Measurements from ENCODE around the gene PHLDB1.
"Not testable (repeated sequence)": the region's sequence is repeated elsewhere in the genome, so short reads cannot be mapped to it uniquely, and the experiment has no call there.

PHLDB1 gene

DNA sequence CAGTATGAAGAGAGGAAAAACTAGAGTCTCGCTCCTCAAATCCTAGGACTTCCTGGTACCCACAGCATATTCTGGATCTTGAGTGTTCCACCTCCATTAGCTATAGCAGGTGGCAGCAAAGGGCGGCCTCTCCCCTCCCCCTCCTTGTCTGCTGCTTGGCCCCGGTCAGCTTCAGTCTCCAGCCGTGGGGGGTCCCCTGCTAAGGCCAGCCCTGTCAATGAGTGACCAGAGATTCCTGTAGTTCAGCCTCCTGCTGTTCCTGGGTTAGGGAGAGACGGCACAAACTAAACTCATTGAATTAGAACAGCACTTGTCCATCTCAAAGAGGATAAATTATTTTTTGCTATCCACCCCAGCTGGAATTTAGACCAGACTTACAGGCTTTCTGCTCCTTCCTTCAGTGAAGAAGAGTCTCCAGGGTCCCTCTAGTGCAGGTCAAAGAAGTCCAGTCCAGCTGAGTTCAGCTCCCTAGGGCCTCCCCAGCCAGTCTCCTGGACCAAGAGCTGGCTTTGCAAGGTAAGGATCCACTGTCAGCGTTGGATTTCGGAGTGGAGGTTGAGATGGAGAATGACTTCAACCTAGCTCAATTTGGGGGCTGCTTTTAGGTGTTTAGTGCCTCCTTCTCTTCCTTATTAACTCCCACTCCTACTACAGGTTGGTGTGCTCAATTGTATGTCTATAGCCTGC, 1.1 kb upstream of the PHLDB1 start:
- DNase-seq: no peak

- DNase-seq: no peak
Measured at GRCh38 chr11:118606844-118607228, 579 bp upstream of the PHLDB1 start.

GRCh38 chr11:118608360-118609227, 1.2 kb downstream of the PHLDB1 start:
- peak; percentile 49 for DNase-seq

DNA sequence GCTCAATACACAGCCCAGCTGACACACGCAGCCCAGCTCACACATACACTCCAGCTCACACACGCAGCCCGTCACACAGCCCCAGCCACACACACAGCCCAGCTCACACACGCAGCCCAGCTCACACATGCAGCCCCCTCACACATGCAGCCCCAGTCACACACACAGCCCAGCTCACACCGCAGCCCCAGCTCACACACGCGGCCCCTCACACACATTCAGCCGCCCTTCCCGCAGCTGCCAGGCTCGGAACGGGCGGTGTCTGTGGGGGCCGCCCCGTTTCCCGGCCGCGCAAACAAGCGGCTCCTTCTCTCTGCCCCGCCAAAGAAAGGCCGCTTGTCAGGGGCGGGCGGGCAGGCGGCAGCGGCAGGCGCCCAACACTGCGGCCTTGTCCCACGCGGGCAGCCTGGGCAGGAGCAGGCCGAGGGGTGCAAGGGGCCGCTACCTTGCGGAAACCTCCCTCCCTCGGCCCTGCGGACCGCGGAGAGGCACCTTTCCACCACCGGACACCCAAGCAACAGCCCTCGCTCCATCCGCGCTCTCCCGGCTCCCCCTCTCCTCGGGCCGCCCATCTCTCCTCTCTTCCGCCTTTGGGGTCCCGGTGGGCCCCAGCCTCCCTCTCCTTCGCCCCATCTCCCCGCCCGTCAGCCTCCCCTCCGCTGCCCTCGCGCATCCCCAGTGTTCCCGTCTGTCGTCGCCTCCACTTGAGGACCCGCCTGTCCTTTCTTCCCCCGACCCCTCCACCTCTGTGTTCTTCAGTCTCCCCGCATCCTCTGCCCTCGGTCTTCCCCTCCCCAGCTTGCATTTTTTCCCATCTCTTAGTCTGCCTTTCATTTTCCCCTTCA, 2.2 kb downstream of the PHLDB1 start:
- no peak for DNase-seq

GRCh38 chr11:118610225-118610772, 2.9 kb downstream of the PHLDB1 start:
- DNase-seq: no peak

- DNase-seq: peak; percentile 65
Measured at GRCh38 chr11:118610773-118611432, 3.5 kb downstream of the PHLDB1 start.

DNA sequence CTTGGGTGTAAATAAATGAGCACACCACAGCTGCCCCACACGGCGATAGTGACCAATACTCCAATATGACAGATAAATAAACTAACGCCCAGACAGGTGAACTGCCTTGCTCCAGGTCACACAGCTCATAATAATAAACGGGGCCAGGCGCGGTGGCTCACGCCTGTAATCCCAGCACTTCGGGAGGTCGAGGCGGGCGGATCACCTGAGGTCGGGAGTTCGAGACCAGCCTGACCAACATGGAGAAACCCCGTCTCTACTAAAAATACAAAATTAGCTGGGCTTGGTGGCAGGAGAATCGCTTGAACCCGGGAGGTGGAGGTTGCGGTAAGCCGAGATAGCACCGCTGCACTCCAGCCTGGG, 4.0 kb downstream of the PHLDB1 start:
- not testable (repeated sequence) for DNase-seq

- no peak for DNase-seq
Measured at GRCh38 chr11:118612378-118612777, 5.0 kb downstream of the PHLDB1 start.

DNA sequence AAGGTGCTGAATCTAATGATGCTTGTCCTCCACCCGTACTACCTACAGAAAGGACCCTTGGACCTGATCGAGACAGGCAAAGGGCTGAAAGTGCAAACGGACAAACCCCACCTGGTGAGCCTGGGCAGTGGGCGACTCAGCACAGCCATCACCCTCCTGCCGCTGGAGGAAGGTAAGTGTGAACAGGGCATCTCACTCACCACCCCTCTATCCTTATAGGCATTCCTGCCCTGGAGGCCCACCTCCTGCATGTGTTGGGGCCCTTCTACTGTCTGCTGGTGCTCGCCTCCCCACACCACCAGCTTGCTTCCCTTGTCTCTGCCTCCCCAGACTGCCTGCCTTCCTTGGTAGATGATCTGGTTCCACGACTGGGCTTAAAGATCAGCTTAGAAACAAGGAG, 7.1 kb downstream of the PHLDB1 start:
- DNase-seq: no peak

DNA sequence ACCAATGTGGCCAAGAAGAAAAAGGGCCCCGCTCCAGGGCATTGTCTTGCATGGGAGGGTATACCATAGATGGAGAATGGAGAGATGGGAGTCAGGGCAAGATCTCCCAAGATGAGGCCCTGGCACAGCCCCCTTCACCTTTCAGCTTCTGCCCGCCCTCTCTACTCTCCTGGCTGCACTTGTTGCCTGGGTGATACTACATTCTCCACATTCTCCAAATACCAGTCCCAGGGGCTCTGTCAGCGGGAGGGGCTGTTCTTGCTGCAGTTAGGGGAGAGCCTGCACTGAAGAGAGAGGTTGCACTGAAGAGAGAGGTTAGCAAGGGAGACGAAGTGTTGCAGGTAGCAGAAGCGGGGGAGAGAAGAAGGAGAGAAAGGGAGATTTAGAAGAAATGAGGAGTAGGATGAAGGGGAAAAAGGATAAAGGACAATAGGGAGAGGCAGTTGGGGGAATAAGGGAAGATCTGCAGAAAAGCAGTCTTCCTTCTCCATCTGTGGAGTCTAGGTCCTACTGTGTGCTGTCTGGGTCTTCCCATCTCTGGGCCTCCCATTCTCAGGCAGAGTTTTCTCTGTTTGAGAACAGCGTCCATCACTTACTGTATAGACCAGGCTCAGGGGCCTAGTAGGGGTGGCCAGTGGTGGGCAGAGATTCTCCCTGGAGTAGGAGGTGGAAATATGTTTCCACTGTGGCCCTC, 8.0 kb downstream of the PHLDB1 start:
- no peak for DNase-seq

DNA sequence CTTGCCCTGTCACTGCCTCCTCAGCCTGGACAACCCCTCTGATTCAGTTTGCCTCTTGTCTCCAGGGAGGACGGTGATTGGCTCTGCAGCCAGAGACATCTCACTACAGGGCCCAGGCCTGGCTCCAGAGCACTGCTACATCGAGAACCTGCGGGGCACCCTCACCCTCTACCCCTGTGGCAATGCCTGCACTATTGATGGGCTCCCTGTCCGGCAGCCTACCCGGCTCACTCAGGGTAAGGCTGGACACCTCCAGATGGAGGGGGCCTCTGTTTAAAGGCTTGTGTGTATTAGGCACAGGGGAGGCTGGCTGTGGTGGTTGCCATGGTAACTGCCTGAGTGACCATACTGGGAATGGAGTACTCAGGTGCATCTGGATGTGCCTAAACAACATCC, 8.6 kb downstream of the PHLDB1 start:
- DNase-seq: peak; percentile 5

DNA sequence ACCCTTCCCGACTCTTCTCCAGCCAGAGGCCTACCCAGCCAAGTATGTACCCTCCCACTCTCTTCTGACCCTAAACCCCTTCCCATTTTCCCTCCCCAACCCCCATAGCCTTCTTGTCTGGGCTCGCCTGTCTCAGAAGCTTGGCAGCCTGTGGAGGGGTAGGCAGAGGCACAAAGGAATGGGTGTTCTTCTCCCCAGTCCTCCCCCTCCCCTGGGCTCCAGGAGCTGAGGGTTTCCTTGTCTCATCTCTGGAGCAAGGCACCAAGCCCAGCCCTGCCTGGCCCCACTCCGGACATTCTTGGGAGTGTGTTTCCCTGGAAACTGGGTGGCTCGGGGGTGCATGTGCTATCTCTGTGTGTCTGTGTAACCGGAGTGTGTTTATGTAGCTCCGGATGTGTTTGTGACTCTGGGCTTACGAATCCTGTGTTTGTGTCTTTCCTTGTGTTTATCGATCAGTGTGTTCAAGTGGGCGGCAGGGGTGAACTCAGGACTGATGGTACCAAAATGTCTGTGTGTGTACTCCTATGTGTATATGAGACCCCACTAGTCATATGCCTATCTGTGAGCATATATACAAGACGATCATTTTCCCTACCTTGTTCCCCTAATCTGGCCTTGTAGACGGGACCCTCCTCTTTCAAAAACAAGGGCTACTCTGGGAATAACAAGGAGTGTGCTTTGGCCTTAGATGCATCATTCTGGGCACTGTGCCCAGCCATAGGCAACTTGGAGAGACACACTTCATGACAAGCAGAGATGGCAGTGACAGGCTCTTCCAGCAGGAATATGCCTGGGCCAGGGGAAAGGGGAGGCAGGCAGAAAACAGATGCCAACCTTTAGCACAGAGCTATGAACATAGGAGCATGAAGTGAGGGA, 10.9 kb downstream of the PHLDB1 start:
- no peak for DNase-seq

DNA sequence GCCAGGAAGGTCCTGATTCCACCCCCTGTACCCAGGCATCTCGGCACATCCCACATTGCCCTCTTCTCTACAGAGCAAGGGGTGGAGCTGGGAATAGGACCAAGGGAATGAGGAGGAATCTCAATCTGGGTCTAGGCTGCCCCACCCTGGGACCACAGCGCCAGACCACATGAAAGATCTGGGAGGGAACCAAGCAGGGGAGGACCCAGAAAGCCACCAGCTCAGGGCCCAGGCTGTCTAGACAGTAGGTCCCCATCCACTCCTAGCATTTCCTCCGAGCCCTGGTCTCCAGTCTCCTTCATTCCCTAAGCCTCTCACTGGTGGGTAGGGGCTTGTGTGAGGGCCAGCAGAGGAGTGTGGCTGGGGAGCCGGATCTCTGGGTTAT, 11.6 kb downstream of the PHLDB1 start:
- DNase-seq: no peak

GRCh38 chr11:118619444-118620197, 12.2 kb downstream of the PHLDB1 start:
- no peak for DNase-seq

- DNase-seq: no peak
Measured at GRCh38 chr11:118620529-118621070, 13.2 kb downstream of the PHLDB1 start.

DNA sequence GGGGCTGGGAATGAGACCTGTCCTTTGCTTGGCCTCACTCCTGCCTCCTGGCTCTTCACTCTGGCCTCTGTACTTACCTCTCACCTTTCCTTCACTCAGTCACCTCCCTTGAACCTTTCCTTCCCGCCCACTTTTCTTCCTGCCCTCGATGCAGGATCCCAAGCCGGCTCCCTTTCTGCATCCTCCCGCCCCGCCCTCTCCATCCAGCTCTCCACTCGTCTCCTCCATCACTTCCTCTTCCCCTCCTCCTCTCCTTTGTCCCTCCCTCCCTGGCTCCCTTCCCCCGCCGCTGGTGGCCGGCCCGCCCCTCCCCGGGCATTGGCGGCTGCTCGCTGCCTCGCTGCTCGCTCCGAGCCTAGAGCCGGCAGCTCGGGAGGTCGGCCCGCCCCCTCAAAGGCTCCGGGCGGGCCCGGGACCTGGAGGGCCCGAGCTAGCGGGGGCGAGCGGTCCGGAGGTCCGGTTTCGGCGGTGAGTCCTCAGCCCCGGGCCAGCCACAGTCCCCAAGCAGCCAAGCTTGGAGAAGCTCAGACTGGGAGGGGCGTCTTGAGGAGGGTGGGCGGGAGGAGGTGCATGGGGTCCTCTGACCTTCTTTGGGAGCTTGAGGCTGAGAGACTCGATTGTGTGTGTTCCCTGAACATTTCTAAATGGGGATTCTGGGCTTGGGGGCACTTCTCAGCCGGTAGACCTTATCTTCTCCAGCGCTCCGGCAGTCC, 13.8 kb downstream of the PHLDB1 start:
- DNase-seq: peak; percentile 92

GRCh38 chr11:118621784-118622375, 14.5 kb downstream of the PHLDB1 start:
- DNase-seq: no peak

DNA sequence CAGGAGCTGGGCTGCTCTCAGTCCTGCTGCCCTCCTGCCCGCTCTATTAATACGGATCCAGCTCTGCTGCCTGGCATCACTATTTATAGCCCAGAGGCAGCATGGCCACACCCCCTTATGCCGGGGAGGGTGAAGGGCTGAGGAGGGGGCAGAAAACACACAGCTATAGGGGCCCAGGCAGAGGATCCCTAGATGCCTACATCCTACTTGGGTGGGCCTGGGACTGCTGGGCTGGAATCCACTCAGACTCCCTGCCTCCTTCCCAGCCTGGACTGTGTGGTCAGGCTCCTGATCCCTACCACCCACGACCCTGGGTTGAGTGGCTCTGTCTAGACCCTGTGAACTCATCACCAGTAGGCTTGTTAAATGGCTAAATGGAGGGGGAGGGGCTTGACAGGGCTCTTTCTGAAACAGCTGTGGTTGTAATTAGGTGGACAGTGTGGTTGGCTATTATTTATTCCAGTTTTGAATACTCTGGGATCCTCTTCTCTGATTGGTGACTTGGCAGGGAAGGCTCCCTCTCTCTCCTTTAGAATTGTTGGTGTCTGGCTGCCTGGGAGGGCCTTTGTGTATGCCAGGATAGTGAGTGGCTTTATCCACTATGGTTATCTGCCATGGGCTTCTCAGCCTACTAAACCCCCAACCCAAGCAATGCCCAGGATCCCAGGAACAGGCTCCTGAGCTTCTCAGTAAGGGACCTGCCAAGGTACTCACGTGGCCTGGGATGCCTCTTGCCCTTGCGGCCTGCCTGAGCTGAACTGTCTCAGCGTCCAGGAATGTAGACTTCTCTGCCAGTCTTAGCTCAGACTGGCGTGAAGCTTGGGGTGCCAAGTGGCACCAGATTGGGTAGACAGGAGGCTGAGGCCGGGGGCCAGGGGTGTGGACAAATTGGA, 15.2 kb downstream of the PHLDB1 start:
- DNase-seq: peak; percentile 90

Measured in NCI-H82 (cell line).